GM06990 (cell line): Measurements from ENCODE around the gene PRKACG.

Source experiments
- DNase-seq: peaks from one replicate; pipeline ENCODE4 v3.0.0-alpha.2; 2011; ENCODE audit not compliant: insufficient read length; ENCODE audit errors: extremely low read depth
- H3K27me3 ChIP-seq: replicated peaks from 2 replicates; pipeline ENCODE4 v1.6.0; 2011; ENCODE audit warnings: low read length; ENCODE audit not compliant: control insufficient read depth, insufficient read depth
- H3K36me3 ChIP-seq: 2 replicates; pipeline ENCODE4 v1.5.1; 2011; ENCODE audit warnings: low read length; ENCODE audit not compliant: control insufficient read depth, insufficient read depth
- H3K4me3 ChIP-seq: replicated peaks from 2 replicates; pipeline ENCODE4 v1.5.1; 2011; ENCODE audit warnings: low read depth, mild to moderate bottlenecking, control low read depth, low read length
- CTCF ChIP-seq: IDR thresholded peaks from 2 replicates; pipeline ENCODE4 v1.5.1; 2011; ENCODE audit warnings: low read length, control low read depth, mild to moderate bottlenecking, inconsistent platforms; ENCODE audit not compliant: insufficient read depth, poor library complexity, severe bottlenecking

PRKACG gene

GRCh38 chr9:68974901-68975300 is 39.0 kb downstream of the PRKACG start:
- Histone ChIP-seq H3K4me3 (peak overlapping the region; percentile 27; the same call in 1 of the 2 replicates), H3K27me3 (no peaks in the 10 kb centered on the region), H3K36me3 (no peaks in the 10 kb centered on the region)
- DNase-seq, result no peak
- TF ChIP-seq CTCF, result no peak

GRCh38 chr9:68974431-68974830 is 39.5 kb downstream of the PRKACG start:
- no peak for TF ChIP-seq CTCF
- Histone ChIP-seq H3K27me3 (no peaks in the 10 kb centered on the region), H3K4me3 (peak overlapping the region; percentile 27; the same call in 1 of the 2 replicates), H3K36me3 (no peaks in the 10 kb centered on the region)
- peak; percentile 63 for DNase-seq

- H3K27me3 ChIP-seq, result no peaks in the 10 kb centered on the region
- TF ChIP-seq CTCF, result no peak
- no peaks in the 10 kb centered on the region for H3K36me3 ChIP-seq
- H3K4me3 ChIP-seq, result no peak overlapping the region
- DNase-seq, result no peak
Observed at GRCh38 chr9:68973619-68974018, 40.3 kb downstream of the PRKACG start.

- no peaks in the 10 kb centered on the region for H3K27me3 ChIP-seq
- no peak for DNase-seq
- no peak overlapping the region for H3K4me3 ChIP-seq
- no peak for TF ChIP-seq CTCF
- no peaks in the 10 kb centered on the region for H3K36me3 ChIP-seq
Observed at GRCh38 chr9:68970151-68970550, 43.8 kb downstream of the PRKACG start.

- Histone ChIP-seq H3K36me3 (no peaks in the 10 kb centered on the region), H3K27me3 (no peaks in the 10 kb centered on the region), H3K4me3 (no peak overlapping the region)
- TF ChIP-seq CTCF, result no peak
- no peak for DNase-seq
Observed at GRCh38 chr9:68969538-68969937, 44.4 kb downstream of the PRKACG start.

- Histone ChIP-seq H3K27me3 (no peaks in the 10 kb centered on the region), H3K36me3 (no peaks in the 10 kb centered on the region), H3K4me3 (no peak overlapping the region)
- no peak for TF ChIP-seq CTCF
- DNase-seq, result no peak
Observed at GRCh38 chr9:68967800-68968199, 46.1 kb downstream of the PRKACG start.
